Adrenal gland (tissue), 12 donors: Measurements from ENCODE around the gene PLXDC2. TPM values are rescaled to one million over a fixed set of nuclear protein-coding genes. Genes with fewer than 3 reads are reported as not detected.

Source experiments
- DNase-seq, 7 donors: peaks; one replicate each; pipeline ENCODE4 v3.0.0-alpha.2; 2019 to 2020
- H3K27ac ChIP-seq, 5 donors: fragments of 200-600 bp; sonication (generic) in 4 of 5; 1 replicate in 3 of 5; 2 replicates in 2 of 5; pipeline versions ENCODE4 v1.5.1 to v1.8.0; 2016 to 2020; ENCODE audit warnings: mild to moderate bottlenecking in 1 of 5
- H3K27me3 ChIP-seq: fragments of 200-600 bp; 2 replicates; pipeline ENCODE4 v1.8.0; 2021
- H3K36me3 ChIP-seq, 2 donors: fragments of 200-600 bp; replicated peaks in 1 of 2; 1 replicate in 1 of 2; 2 replicates in 1 of 2; pipeline versions ENCODE4 v1.5.1 to v1.8.0; 2018 to 2022
- H3K4me1 ChIP-seq, 2 donors: fragments of 200-600 bp; replicated peaks in 1 of 2; 1 replicate in 1 of 2; 2 replicates in 1 of 2; pipeline versions ENCODE4 v1.5.1 to v1.8.0; 2018 to 2021
- H3K4me3 ChIP-seq, 4 donors: fragments of 200-600 bp; sonication (generic) in 3 of 4; one replicate each; pipeline ENCODE4 v1.5.1; 2016 to 2018
- H3K9me3 ChIP-seq, 3 donors: fragments of 200-600 bp; sonication (generic) in 1 of 3; replicated peaks in 1 of 3; 1 replicate in 2 of 3; 2 replicates in 1 of 3; pipeline versions ENCODE4 v1.5.1 to v1.8.0; 2016 to 2021
- POLR2A ChIP-seq, 2 donors: fragments of 450-650 bp; IDR thresholded peaks; one replicate each; pipeline ENCODE4 v1.6.1; 2017; ENCODE audit warnings: antibody characterized with exemption in 2 of 2, mild to moderate bottlenecking in 2 of 2, moderate library complexity in 1 of 2
- WGBS, 4 donors: extraction: QIAGEN DNeasy Blood & Tissue Kit in 2 of 4; methylation state at CpG; one replicate each; pipeline versions ENCODE4 v1.1.5 to v1.1.7; 2013 to 2017; 5-methylcytosine and 5-hydroxymethylcytosine counted together
- intact Hi-C, 2 donors: fragments of 100-400 bp; cut with DNase I; formaldehyde crosslinking; loops; one replicate each; pipeline versions ENCODE4 v1.14.1 to v1.15.0; 2022 to 2023
- polyA plus RNA-seq, 3 donors: library from polyadenylated mRNA; stranded (reverse); fragments of 200-250 nt in 2 of 3; fragments of 350-450 nt in 1 of 3; fragmentation: Illumina TruSeq in 1 of 3; extraction: RNeasy Lipid Tissue Mini Kit (QIAGEN cat#74804) in 1 of 3; gene quantifications; one replicate each; pipeline ENCODE4 v1.2.3, GENCODE V29; 2013 to 2014
- total RNA-seq, 9 donors: library from RNA; depleted of rRNA in 4 of 9; stranded (reverse); fragments of >200 nt in 4 of 9; fragments of 120-200 nt in 1 of 9; fragmentation: NEBNext Ultra II Directional in 1 of 9; extraction: Animal tissue kit (Norgen Biotek cat#: 25700) in 1 of 9; gene quantifications; one replicate each; pipeline versions ENCODE4 v1.1.0 to v1.2.4, GENCODE V29; 2013 to 2023
- TF ChIP-seq, protein P1 (sequence below), 6 experiments: fragments of 450-650 bp in 4 of 6; fragments of 200-600 bp in 2 of 6; sonication (generic) in 1 of 6; IDR thresholded peaks; 1 replicate in 5 of 6; 2 replicates in 1 of 6; pipeline versions ENCODE4 v1.5.1 to v1.8.0; 2016 to 2021; ENCODE audit warnings: antibody characterized with exemption in 6 of 6, mild to moderate bottlenecking in 2 of 6, moderate library complexity in 1 of 6
- donor health status: healthy with polysubstance abuse.
- donor health status: Bipolar disorder and iron deficiency.
- donor health status: DM: yes; HTN: yes; CAD: no.
- donor health status: DM: no; HTN: no; CAD: no.
- donor health status: DM: no; HTN: no; CAD: no.
- donor health status: DM: yes; HTN: yes; CAD: no.

Gene PLXDC2
- total and polyA plus RNA-seq, 12 donors = 12.1 to 127 (median 75.1) TPM

- intact Hi-C loops = no loop called here
- peaks cover 4 to 7% of the 10 kb centered on the region in 2 donors for H3K4me1 ChIP-seq
- H3K36me3 ChIP-seq = no peaks in the 10 kb centered on the region
Measured at GRCh38 chr10:20017961-20018360, 201.7 kb downstream of the PLXDC2 start.

DNA sequence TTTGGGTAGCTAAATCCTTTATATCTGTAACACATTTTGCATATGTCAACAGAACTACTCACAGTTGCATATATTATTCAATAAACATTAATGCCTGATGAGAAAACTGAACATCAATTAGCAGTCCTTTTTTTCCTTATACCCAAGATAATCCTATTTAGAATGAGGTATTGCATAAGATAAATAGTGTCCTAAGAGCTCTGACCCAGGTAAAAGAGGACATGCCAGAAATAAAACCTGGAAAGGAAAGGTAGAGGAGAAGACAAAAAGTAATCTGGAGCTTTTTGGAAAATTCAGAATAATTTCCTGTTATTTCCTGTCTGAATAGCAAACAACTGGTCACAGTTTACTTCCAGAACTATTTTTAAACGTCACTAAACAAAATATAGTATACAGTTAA is 204.4 kb downstream of the PLXDC2 start:
- Histone ChIP-seq H3K27me3 (no peaks in the 10 kb centered on the region), H3K9me3 (no peaks in the 10 kb centered on the region), H3K4me3 (no peak overlapping the region), H3K4me1 (no peaks in the 10 kb centered on the region), H3K27ac (no peak overlapping the region), H3K36me3 (no peaks in the 10 kb centered on the region)
- DNase-seq = no peak
- intact Hi-C loops = no loop called here
- TF ChIP-seq, protein P1, sequence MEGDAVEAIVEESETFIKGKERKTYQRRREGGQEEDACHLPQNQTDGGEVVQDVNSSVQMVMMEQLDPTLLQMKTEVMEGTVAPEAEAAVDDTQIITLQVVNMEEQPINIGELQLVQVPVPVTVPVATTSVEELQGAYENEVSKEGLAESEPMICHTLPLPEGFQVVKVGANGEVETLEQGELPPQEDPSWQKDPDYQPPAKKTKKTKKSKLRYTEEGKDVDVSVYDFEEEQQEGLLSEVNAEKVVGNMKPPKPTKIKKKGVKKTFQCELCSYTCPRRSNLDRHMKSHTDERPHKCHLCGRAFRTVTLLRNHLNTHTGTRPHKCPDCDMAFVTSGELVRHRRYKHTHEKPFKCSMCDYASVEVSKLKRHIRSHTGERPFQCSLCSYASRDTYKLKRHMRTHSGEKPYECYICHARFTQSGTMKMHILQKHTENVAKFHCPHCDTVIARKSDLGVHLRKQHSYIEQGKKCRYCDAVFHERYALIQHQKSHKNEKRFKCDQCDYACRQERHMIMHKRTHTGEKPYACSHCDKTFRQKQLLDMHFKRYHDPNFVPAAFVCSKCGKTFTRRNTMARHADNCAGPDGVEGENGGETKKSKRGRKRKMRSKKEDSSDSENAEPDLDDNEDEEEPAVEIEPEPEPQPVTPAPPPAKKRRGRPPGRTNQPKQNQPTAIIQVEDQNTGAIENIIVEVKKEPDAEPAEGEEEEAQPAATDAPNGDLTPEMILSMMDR (IDR thresholded peaks at IDR 0.05) = no peak
- no peak for TF ChIP-seq POLR2A (IDR thresholded peaks at IDR 0.05)
- WGBS, 4 donors = 52 to 80% (median 69%) methylated on average over 1 of the region's 1 CpG

More at GRCh38 chr10:20017961-20018360, 201.7 kb downstream of the PLXDC2 start:
- Histone ChIP-seq H3K4me3 (no peak overlapping the region), H3K27me3 (no peaks in the 10 kb centered on the region), H3K27ac (no peak overlapping the region), H3K9me3 (no peaks in the 10 kb centered on the region)
- TF ChIP-seq, protein P1 (IDR thresholded peaks at IDR 0.05) = no peak
- no peak for TF ChIP-seq POLR2A (IDR thresholded peaks at IDR 0.05)
- 92 to 97% (median 95%) methylated on average over 2 of the region's 2 CpGs for WGBS, 4 donors
- no peak for DNase-seq

DNA sequence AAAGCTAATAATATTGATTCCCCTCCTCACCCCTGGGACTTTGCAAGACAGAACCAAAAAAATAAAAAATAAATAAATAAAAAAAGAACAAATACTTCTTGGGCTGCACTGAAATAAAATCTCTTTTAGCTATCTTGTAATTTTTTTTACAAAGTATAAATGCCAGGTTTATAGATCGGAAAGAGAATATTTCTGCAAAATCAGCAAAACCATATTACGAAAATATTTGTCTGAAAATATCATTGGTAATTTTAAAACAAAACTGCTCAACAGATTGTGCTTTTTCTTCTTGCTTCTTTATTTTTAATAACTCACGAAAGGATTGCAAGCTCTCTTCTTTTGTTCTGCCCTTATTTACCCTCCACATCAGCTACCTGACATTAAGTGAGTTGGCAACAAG is 213.3 kb downstream of the PLXDC2 start:
- no peak for TF ChIP-seq POLR2A (IDR thresholded peaks at IDR 0.05)
- TF ChIP-seq, protein P1 (IDR thresholded peaks at IDR 0.05) = no peak
- H3K27ac ChIP-seq = no peak overlapping the region
- H3K4me1 ChIP-seq = no peaks in the 10 kb centered on the region
- H3K9me3 ChIP-seq = no peaks in the 10 kb centered on the region
- 88 to 95% (median 92%) methylated on average over 3 of the region's 3 CpGs for WGBS, 4 donors
- no peak for DNase-seq
- no peaks in the 10 kb centered on the region for H3K27me3 ChIP-seq
- no peak overlapping the region for H3K4me3 ChIP-seq
- intact Hi-C loops = no loop called here
- no peaks in the 10 kb centered on the region for H3K36me3 ChIP-seq

DNA sequence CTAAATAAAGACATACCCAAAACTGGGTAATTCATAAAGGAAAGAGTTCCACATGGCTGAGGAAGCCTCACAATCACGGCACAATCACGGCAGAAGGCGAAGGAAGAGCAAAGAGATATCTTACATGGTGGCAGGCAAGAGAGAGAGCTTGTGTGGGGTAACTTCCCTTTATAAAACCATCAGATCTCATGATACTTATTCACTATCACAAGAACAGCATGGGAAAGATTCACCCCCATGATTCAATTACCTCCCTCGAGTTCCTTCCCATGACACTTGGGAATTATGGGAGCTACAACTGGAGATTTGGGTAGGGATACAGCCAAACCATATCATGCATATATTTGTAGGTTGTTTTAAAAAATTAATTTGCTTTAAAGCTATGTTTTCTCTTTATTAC is 217.2 kb downstream of the PLXDC2 start:
- no peaks in the 10 kb centered on the region for H3K4me1 ChIP-seq
- WGBS, 4 donors = 81 to 98% (median 90%) methylated on average over 4 of the region's 4 CpGs
- no peak for TF ChIP-seq POLR2A (IDR thresholded peaks at IDR 0.05)
- TF ChIP-seq, protein P1 (IDR thresholded peaks at IDR 0.05) = no peak

More for the DNA sequence above, 217.2 kb downstream of the PLXDC2 start:
- H3K36me3 ChIP-seq = no peaks in the 10 kb centered on the region
- no peak overlapping the region for H3K27ac ChIP-seq
- intact Hi-C loops = no loop called here
- no peak for DNase-seq
- H3K27me3 ChIP-seq = no peaks in the 10 kb centered on the region
- no peak overlapping the region for H3K4me3 ChIP-seq
- no peaks in the 10 kb centered on the region for H3K9me3 ChIP-seq
